ENCODE data around the gene C10orf90.

Gene C10orf90

GRCh38 chr10:126674741-126675515 is 4.4 kb upstream of the C10orf90 start:
- no peak for ATAC-seq
- TF ChIP-seq ZNF8 (CRISPR knock-in tag; IDR thresholded peaks at IDR 0.05): no peak
- no peak for TF ChIP-seq POU6F1 (CRISPR knock-in tag; IDR thresholded peaks at IDR 0.05; ENCODE audit: borderline replicate concordance, low read depth)
- no peak for TF ChIP-seq RARB (CRISPR knock-in tag; IDR thresholded peaks at IDR 0.05)
- TF ChIP-seq TSHZ2 (CRISPR knock-in tag; IDR thresholded peaks at IDR 0.05): no peak
- no peak for TF ChIP-seq BACH2 (CRISPR knock-in tag; IDR thresholded peaks at IDR 0.05; ENCODE audit: borderline replicate concordance)
- no peak for TF ChIP-seq ZFP3 (CRISPR knock-in tag; IDR thresholded peaks at IDR 0.05)
- TF ChIP-seq ZNF565 (CRISPR knock-in tag; conservative IDR thresholded peaks at IDR 0.05; ENCODE audit: low read depth): no peak
- no peak for TF ChIP-seq PATZ1 (CRISPR knock-in tag; IDR thresholded peaks at IDR 0.05; ENCODE audit: borderline replicate concordance)
- TF ChIP-seq ESRRG (CRISPR knock-in tag; IDR thresholded peaks at IDR 0.05): no peak
- TF ChIP-seq ARNTL (CRISPR knock-in tag; IDR thresholded peaks at IDR 0.05; ENCODE audit: borderline replicate concordance, low read depth): no peak
- no peak for TF ChIP-seq CREB5 (CRISPR knock-in tag; IDR thresholded peaks at IDR 0.05; ENCODE audit: low read depth)
- TF ChIP-seq TOX (CRISPR knock-in tag; IDR thresholded peaks at IDR 0.05; ENCODE audit: borderline replicate concordance): no peak
- no peak for TF ChIP-seq ZFP30 (CRISPR knock-in tag; IDR thresholded peaks at IDR 0.05)
- no peak for TF ChIP-seq CSRNP3 (CRISPR knock-in tag; IDR thresholded peaks at IDR 0.05)
- no peak for TF ChIP-seq SNAI2 (CRISPR knock-in tag; IDR thresholded peaks at IDR 0.05)
- TF ChIP-seq GLIS3 (CRISPR knock-in tag; IDR thresholded peaks at IDR 0.05): no peak
- TF ChIP-seq CSDC2 (CRISPR knock-in tag; IDR thresholded peaks at IDR 0.05): no peak
- TF ChIP-seq OSR1 (CRISPR knock-in tag; IDR thresholded peaks at IDR 0.05): no peak

GRCh38 chr10:126673565-126673964 is 3.1 kb upstream of the C10orf90 start:
- TF ChIP-seq ESRRG (CRISPR knock-in tag; IDR thresholded peaks at IDR 0.05): no peak
- TF ChIP-seq TCF4 (CRISPR knock-in tag; IDR thresholded peaks at IDR 0.05; ENCODE audit: borderline replicate concordance): no peak
- TF ChIP-seq PPARA (CRISPR knock-in tag; IDR thresholded peaks at IDR 0.05; ENCODE audit: borderline replicate concordance): no peak
- no peak for TF ChIP-seq RARB (CRISPR knock-in tag; IDR thresholded peaks at IDR 0.05)
- no peak for TF ChIP-seq OSR1 (CRISPR knock-in tag; IDR thresholded peaks at IDR 0.05)
- TF ChIP-seq GLIS3 (CRISPR knock-in tag; IDR thresholded peaks at IDR 0.05): no peak
- no peak for ATAC-seq

- TF ChIP-seq SNAI2 (CRISPR knock-in tag; IDR thresholded peaks at IDR 0.05) (no peak), TCF4 (CRISPR knock-in tag; IDR thresholded peaks at IDR 0.05; ENCODE audit: borderline replicate concordance) (no peak)
- ATAC-seq: no peak
These were observed 996 bp upstream of the C10orf90 start for GRCh38 chr10:126671402-126671975.
